Ovary (tissue), 9 donors: ENCODE measurements around the gene PACS2. TPM values are rescaled to one million over a fixed set of nuclear protein-coding genes. Genes with fewer than 3 reads are reported as not detected.
A peak's percentile ranks its signal among the peaks of the same experiment; 100 is the strongest.

Experiments
- DNase-seq, 5 donors: peaks; one replicate each; pipeline ENCODE4 v3.0.0-alpha.2; 2019 to 2020
- H3K27ac ChIP-seq, 2 donors: fragments of 200-600 bp; one replicate each; pipeline versions ENCODE4 v1.5.1 to v1.8.0; 2019 to 2022
- H3K27me3 ChIP-seq: fragments of 200-600 bp; one replicate; pipeline ENCODE4 v1.8.0; 2022
- H3K36me3 ChIP-seq: fragments of 200-600 bp; sonication (generic); one replicate; pipeline ENCODE4 v1.5.1; 2019
- H3K4me1 ChIP-seq: one replicate; pipeline ENCODE4 v1.8.1; 2013; ENCODE audit warnings: mild to moderate bottlenecking, moderate library complexity; ENCODE audit not compliant: insufficient read depth
- H3K4me3 ChIP-seq: fragments of 200-600 bp; sonication (generic); one replicate; pipeline ENCODE4 v1.5.1; 2017
- H3K9me3 ChIP-seq, 2 donors: fragments of 200-600 bp in 1 of 2; sonication (generic) in 1 of 2; one replicate each; pipeline versions ENCODE4 v1.5.1 to v1.8.1; 2013 to 2019; ENCODE audit warnings: mild to moderate bottlenecking in 1 of 2, moderate library complexity in 1 of 2
- CTCF ChIP-seq, 3 donors: fragments of 450-650 bp in 2 of 3; fragments of 200-600 bp in 1 of 3; IDR thresholded peaks; one replicate each; pipeline versions ENCODE4 v1.5.1 to v1.8.0; 2016 to 2022; ENCODE audit warnings: antibody characterized with exemption in 3 of 3, mild to moderate bottlenecking in 1 of 3
- EP300 ChIP-seq: sonication (generic); formaldehyde crosslinking; IDR thresholded peaks from one replicate; pipeline ENCODE4 v1.6.1; 2017; ENCODE audit warnings: antibody characterized with exemption
- POLR2A ChIP-seq: fragments of 450-650 bp; IDR thresholded peaks from one replicate; pipeline ENCODE4 v1.6.1; 2017; ENCODE audit warnings: antibody characterized with exemption, mild to moderate bottlenecking, moderate library complexity
- WGBS, 3 donors: extraction: QIAGEN DNeasy Blood & Tissue Kit in 1 of 3; methylation state at CpG; one replicate each; pipeline versions ENCODE4 v1.1.5 to v1.1.7; 2013 to 2017; 5-methylcytosine and 5-hydroxymethylcytosine counted together
- intact Hi-C, 4 donors: fragments of 100-400 bp; cut with DNase I; formaldehyde crosslinking; loops; one replicate each; pipeline versions ENCODE4 v1.11.0 to v1.15.1; 2022 to 2023
- polyA plus RNA-seq, 2 donors: library from polyadenylated mRNA; stranded (reverse); fragments of 200-250 nt in 1 of 2; fragments of 350-450 nt in 1 of 2; fragmentation: Illumina TruSeq in 1 of 2; extraction: RNeasy Lipid Tissue Mini Kit (QIAGEN cat#74804) in 1 of 2; gene quantifications; one replicate each; pipeline ENCODE4 v1.2.3, GENCODE V29; 2013 to 2014
- total RNA-seq, 7 donors: library from RNA; depleted of rRNA in 2 of 7; stranded (reverse); fragments of >200 nt in 2 of 7; fragmentation: NEBNext Ultra II Directional in 3 of 7; extraction: Animal tissue kit (Norgen Biotek cat#: 25700) in 3 of 7; gene quantifications; one replicate each; pipeline versions ENCODE4 v1.1.0 to v1.2.4, GENCODE V29; 2016 to 2023
- donor health status: DM: no; HTN: no; CAD: no; lungs with moderate emphysema.
- donor health status: DM: no; HTN: no; CAD: no.
- donor health status: Bipolar disorder and iron deficiency.
- donor health status: DM: yes; HTN: yes; CAD: no.
- donor health status: DM: no; HTN: no; CAD: no.
- donor health status: DM: yes; HTN: yes; CAD: no.

Gene PACS2
- total and polyA plus RNA-seq, 9 donors = 21.2 to 91.9 (median 60.6) TPM

GRCh38 chr14:105410642-105411016 is 96.1 kb downstream of the PACS2 start:
- Histone ChIP-seq H3K4me3 (no peak overlapping the region), H3K4me1 (peaks cover 4% of the 10 kb centered on the region), H3K27ac (no peak overlapping the region), H3K9me3 (no peaks in the 10 kb centered on the region), H3K36me3 (no peaks in the 10 kb centered on the region), H3K27me3 (no peaks in the 10 kb centered on the region)
- TF ChIP-seq EP300 = no peak
- TF ChIP-seq POLR2A = no peak
- no peak for TF ChIP-seq CTCF (IDR thresholded peaks at IDR 0.05)
- 25 to 32% (median 31%) methylated on average over 5 of the region's 5 CpGs for WGBS, 3 donors
- intact Hi-C loops = loop anchor here in 1 of 4 donors (10.0 kb wide), 1 partner anchor 64 kb away; the partner anchor contains the start of gene CRIP2
- DNase-seq = peak in 1 of 5 donors; percentile 16

GRCh38 chr14:105411017-105411941 is 96.7 kb downstream of the PACS2 start:
- DNase-seq = peak in 2 of 5 donors; percentile 45 to 54
- H3K9me3 ChIP-seq = no peaks in the 10 kb centered on the region
- intact Hi-C loops = loop anchor here in 1 of 4 donors (10.0 kb wide), 1 partner anchor 64 kb away; the partner anchor contains the start of gene CRIP2
- H3K4me1 ChIP-seq = peaks cover 4% of the 10 kb centered on the region
- H3K27me3 ChIP-seq = no peaks in the 10 kb centered on the region
- TF ChIP-seq POLR2A (no peak), CTCF (IDR thresholded peaks at IDR 0.05) (no peak), EP300 (no peak)
- H3K4me3 ChIP-seq = no peak overlapping the region
- no peaks in the 10 kb centered on the region for H3K36me3 ChIP-seq
- H3K27ac ChIP-seq = no peak overlapping the region
- 5 to 6% (median 6%) methylated on average over 56 to 84 of the region's 86 CpGs for WGBS, 3 donors

GRCh38 chr14:105411985-105412770 is 97.6 kb downstream of the PACS2 start:
- Histone ChIP-seq H3K27me3 (no peaks in the 10 kb centered on the region), H3K9me3 (no peaks in the 10 kb centered on the region), H3K4me1 (peaks cover 4% of the 10 kb centered on the region), H3K27ac (no peak overlapping the region), H3K36me3 (no peaks in the 10 kb centered on the region), H3K4me3 (no peak overlapping the region)
- DNase-seq = peak in 1 of 5 donors; percentile 32
- WGBS, 3 donors = 47 to 74% (median 54%) methylated on average over 9 to 17 of the region's 17 CpGs
- TF ChIP-seq POLR2A = no peak
- intact Hi-C loops = loop anchor here in 1 of 4 donors (10.0 kb wide), 1 partner anchor 63 kb away; the partner anchor contains the start of gene CRIP2

- 60 to 74% (median 74%) methylated on average over 8 of the region's 8 CpGs for WGBS, 3 donors
- intact Hi-C loops = loop anchor here in 1 of 4 donors (10.0 kb wide), 1 partner anchor 62 kb away; the partner anchor contains the start of gene CRIP2
- Histone ChIP-seq H3K27me3 (no peaks in the 10 kb centered on the region), H3K4me3 (no peak overlapping the region), H3K4me1 (peaks cover 4% of the 10 kb centered on the region), H3K36me3 (no peaks in the 10 kb centered on the region), H3K27ac (no peak overlapping the region), H3K9me3 (no peaks in the 10 kb centered on the region)
- DNase-seq = peak in 1 of 5 donors; percentile 17
- TF ChIP-seq CTCF (IDR thresholded peaks at IDR 0.05) (no peak), POLR2A (no peak), EP300 (no peak)
Measured at GRCh38 chr14:105412771-105413543, 98.4 kb downstream of the PACS2 start.
